ENCODE data around the gene CCDC7.

The CCDC7 gene

DNA sequence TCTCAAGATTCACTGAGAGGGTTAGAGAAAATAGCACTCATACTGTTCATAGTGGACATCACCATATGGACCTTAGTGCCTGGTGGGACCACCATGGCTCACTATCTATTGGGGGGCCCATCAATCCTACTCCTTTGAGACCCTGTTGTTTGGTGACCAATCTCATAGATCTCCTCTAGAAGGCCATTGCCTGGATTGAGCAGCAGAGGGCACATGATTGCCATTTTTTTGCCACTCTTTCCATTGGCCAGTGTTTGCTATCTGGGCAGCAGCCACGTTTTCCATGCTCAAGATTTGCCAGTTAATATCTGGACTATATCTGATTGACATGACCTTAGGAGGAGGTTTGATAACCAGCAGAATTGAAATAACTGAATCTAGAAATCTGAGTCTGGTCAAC, 267.6 kb downstream of the CCDC7 start:
- no peak for TF ChIP-seq CTCF (IDR thresholded peaks at IDR 0.05)
- no peak overlapping the region for H3K4me3 ChIP-seq (ENCODE audit: low read depth, low read length)

GRCh38 chr10:32731527-32731926, 285.6 kb downstream of the CCDC7 start:
- Histone ChIP-seq H3K36me3 (ENCODE audit: control insufficient read depth, insufficient read depth, low read length) (no peaks in the 10 kb centered on the region), H3K27me3 (ENCODE audit: control insufficient read depth, insufficient read depth, low read length) (no peaks in the 10 kb centered on the region), H2AFZ (no peak overlapping the region), H3K27ac (no peak overlapping the region), H3K79me2 (no peaks in the 10 kb centered on the region), H3K9me3 (ENCODE audit: control insufficient read depth, low read length) (no peaks in the 10 kb centered on the region), H3K9ac (no peak overlapping the region), H3K4me1 (no peaks in the 10 kb centered on the region), H3K4me3 (ENCODE audit: low read depth, low read length) (no peak overlapping the region), H3K4me2 (ENCODE audit: low read length) (no peak overlapping the region)
- TF ChIP-seq CTCF (IDR thresholded peaks at IDR 0.05): no peak

More for the DNA sequence above, 267.6 kb downstream of the CCDC7 start:
- Histone ChIP-seq H3K9me3 (ENCODE audit: control insufficient read depth, low read length) (no peaks in the 10 kb centered on the region), H3K27me3 (ENCODE audit: control insufficient read depth, insufficient read depth, low read length) (no peaks in the 10 kb centered on the region), H2AFZ (no peak overlapping the region), H3K36me3 (ENCODE audit: control insufficient read depth, insufficient read depth, low read length) (no peaks in the 10 kb centered on the region), H3K79me2 (no peaks in the 10 kb centered on the region), H3K4me1 (no peaks in the 10 kb centered on the region), H3K4me2 (ENCODE audit: low read length) (no peak overlapping the region), H3K9ac (no peak overlapping the region), H3K27ac (no peak overlapping the region)

- Histone ChIP-seq H3K9ac (no peak overlapping the region), H3K27me3 (ENCODE audit: control insufficient read depth, insufficient read depth, low read length) (no peaks in the 10 kb centered on the region), H3K4me1 (no peaks in the 10 kb centered on the region), H3K9me3 (ENCODE audit: control insufficient read depth, low read length) (no peaks in the 10 kb centered on the region), H3K4me3 (ENCODE audit: low read depth, low read length) (no peak overlapping the region), H2AFZ (no peak overlapping the region), H3K4me2 (ENCODE audit: low read length) (no peak overlapping the region), H3K27ac (no peak overlapping the region), H3K79me2 (no peaks in the 10 kb centered on the region), H3K36me3 (ENCODE audit: control insufficient read depth, insufficient read depth, low read length) (no peaks in the 10 kb centered on the region)
- TF ChIP-seq CTCF (IDR thresholded peaks at IDR 0.05): no peak
Observed at GRCh38 chr10:32738958-32739357, 293.0 kb downstream of the CCDC7 start.

DNA sequence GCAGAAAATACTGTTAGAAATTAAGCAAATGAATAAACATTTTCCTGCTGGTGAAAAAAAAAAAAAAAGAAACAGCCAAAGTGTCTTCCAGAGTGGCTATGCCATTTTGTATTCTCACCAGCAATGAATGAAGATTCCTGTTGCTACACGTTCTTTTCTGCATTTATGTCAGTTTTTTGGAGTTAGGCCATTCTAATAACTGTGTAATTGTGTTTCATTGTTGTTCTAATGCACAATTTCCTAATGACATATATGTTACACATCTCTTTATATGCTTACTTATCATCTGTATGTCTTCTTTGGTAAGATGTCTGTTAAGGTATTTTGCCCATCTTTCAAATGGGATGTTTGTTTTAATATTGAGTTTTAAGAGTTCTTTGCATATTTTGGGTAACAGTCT, 298.4 kb downstream of the CCDC7 start:
- Histone ChIP-seq H3K36me3 (ENCODE audit: control insufficient read depth, insufficient read depth, low read length) (no peaks in the 10 kb centered on the region), H3K9ac (no peak overlapping the region), H3K27me3 (ENCODE audit: control insufficient read depth, insufficient read depth, low read length) (no peaks in the 10 kb centered on the region), H3K4me2 (ENCODE audit: low read length) (no peak overlapping the region), H3K9me3 (ENCODE audit: control insufficient read depth, low read length) (no peaks in the 10 kb centered on the region), H3K79me2 (no peaks in the 10 kb centered on the region), H3K27ac (no peak overlapping the region), H3K4me1 (no peaks in the 10 kb centered on the region), H3K4me3 (ENCODE audit: low read depth, low read length) (no peak overlapping the region), H2AFZ (no peak overlapping the region)
- no peak for TF ChIP-seq CTCF (IDR thresholded peaks at IDR 0.05)

GRCh38 chr10:32746869-32747268, 300.9 kb downstream of the CCDC7 start:
- Histone ChIP-seq H3K27me3 (ENCODE audit: control insufficient read depth, insufficient read depth, low read length) (no peaks in the 10 kb centered on the region), H3K27ac (no peak overlapping the region), H3K4me2 (ENCODE audit: low read length) (no peak overlapping the region), H3K79me2 (no peaks in the 10 kb centered on the region), H2AFZ (no peak overlapping the region), H3K9me3 (ENCODE audit: control insufficient read depth, low read length) (no peaks in the 10 kb centered on the region), H3K36me3 (ENCODE audit: control insufficient read depth, insufficient read depth, low read length) (no peaks in the 10 kb centered on the region), H3K9ac (no peak overlapping the region), H3K4me1 (no peaks in the 10 kb centered on the region), H3K4me3 (ENCODE audit: low read depth, low read length) (no peak overlapping the region)
- no peak for TF ChIP-seq CTCF (IDR thresholded peaks at IDR 0.05)

Measured in parathyroid adenoma (tissue), 2 donors.